Measurements from ENCODE around the gene FAM107A.

The FAM107A gene

DNA sequence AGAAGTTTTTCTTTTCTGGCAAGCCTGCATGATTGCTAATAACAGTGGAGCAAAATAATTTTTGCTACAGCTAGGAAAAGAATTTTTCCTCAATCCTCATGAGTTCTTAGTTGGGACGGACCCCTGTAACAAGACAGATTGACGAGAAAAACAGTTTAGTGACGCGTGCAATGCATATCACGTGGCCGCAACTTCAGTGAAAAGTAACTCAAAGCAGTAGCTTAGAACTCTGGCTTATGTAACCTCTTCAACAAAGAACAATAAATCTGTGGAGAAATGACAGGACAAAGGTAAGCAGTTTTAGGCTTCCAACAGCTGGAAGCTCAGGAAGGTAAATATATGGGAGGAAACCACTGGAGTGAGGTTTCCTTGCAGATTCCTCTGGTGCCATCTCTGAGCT lies 19.7 kb downstream of the FAM107A start:
- TF ChIP-seq, protein P1, sequence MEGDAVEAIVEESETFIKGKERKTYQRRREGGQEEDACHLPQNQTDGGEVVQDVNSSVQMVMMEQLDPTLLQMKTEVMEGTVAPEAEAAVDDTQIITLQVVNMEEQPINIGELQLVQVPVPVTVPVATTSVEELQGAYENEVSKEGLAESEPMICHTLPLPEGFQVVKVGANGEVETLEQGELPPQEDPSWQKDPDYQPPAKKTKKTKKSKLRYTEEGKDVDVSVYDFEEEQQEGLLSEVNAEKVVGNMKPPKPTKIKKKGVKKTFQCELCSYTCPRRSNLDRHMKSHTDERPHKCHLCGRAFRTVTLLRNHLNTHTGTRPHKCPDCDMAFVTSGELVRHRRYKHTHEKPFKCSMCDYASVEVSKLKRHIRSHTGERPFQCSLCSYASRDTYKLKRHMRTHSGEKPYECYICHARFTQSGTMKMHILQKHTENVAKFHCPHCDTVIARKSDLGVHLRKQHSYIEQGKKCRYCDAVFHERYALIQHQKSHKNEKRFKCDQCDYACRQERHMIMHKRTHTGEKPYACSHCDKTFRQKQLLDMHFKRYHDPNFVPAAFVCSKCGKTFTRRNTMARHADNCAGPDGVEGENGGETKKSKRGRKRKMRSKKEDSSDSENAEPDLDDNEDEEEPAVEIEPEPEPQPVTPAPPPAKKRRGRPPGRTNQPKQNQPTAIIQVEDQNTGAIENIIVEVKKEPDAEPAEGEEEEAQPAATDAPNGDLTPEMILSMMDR (IDR thresholded peaks at IDR 0.05; ENCODE audit: low read depth, low read length, missing control alignments) = no peak
- H3K4me3 ChIP-seq (replicated peaks; ENCODE audit: low read depth, low read length) = no peak overlapping the region
- DNase-seq (ENCODE audit: extremely low read depth, low read depth) = no peak

- TF ChIP-seq, protein P1 (IDR thresholded peaks at IDR 0.05; ENCODE audit: low read depth, low read length, missing control alignments) = no peak
Observed at GRCh38 chr3:58556761-58557221, 20.4 kb downstream of the FAM107A start.

GRCh38 chr3:58556001-58556400 lies 21.2 kb downstream of the FAM107A start:
- H3K4me3 ChIP-seq (replicated peaks; ENCODE audit: low read depth, low read length) = no peak overlapping the region
- TF ChIP-seq, protein P1 (IDR thresholded peaks at IDR 0.05; ENCODE audit: low read depth, low read length, missing control alignments) = no peak
- no peak for DNase-seq (ENCODE audit: extremely low read depth, low read depth)

More at GRCh38 chr3:58556761-58557221, 20.4 kb downstream of the FAM107A start:
- no peak overlapping the region for H3K4me3 ChIP-seq (replicated peaks; ENCODE audit: low read depth, low read length)
- DNase-seq (ENCODE audit: extremely low read depth, low read depth) = no peak

DNA sequence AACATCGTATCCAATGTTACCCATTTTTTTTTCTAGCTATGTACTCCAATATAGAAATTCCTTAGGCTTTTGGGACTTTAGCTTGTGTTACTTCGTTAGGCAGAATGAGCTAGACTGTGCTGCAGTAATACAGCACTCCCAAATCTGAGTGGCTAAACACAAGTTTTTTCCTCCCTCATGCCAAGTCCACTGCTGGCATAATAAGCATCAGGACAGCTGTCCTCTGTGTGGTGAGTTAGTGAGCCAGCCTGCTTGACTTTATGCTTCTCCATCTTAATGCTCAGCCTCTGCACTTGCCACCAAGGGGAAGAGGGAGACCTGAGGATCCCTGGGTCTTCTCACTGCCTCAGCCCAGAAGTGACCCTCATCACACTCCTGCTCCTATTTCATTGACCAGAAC lies 22.0 kb downstream of the FAM107A start:
- TF ChIP-seq, protein P1 (IDR thresholded peaks at IDR 0.05; ENCODE audit: low read depth, low read length, missing control alignments) = no peak
- DNase-seq (ENCODE audit: extremely low read depth, low read depth) = no peak
- H3K4me3 ChIP-seq (replicated peaks; ENCODE audit: low read depth, low read length) = no peak overlapping the region

DNA sequence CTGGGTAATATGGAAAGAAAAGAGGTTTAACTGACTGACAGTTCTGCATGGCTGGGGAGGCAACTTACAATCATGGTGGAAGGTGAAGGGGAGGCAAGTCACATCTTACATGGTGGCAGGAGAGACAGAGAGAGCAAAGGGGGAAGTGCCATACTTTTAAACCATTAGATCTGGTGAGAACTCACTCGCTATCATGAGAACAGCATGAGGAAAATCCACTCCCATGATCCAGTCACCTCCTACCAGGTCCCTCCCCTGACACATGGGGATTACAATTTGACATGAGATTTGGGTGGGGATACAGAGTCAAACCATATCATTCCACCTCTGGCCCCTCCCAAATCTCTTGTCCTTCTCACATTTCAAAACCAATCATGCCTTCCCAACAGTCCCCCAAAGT lies 24.2 kb downstream of the FAM107A start:
- TF ChIP-seq, protein P1 (IDR thresholded peaks at IDR 0.05; ENCODE audit: low read depth, low read length, missing control alignments) = no peak
- no peak overlapping the region for H3K4me3 ChIP-seq (replicated peaks; ENCODE audit: low read depth, low read length)
- DNase-seq (ENCODE audit: extremely low read depth, low read depth) = no peak

DNA sequence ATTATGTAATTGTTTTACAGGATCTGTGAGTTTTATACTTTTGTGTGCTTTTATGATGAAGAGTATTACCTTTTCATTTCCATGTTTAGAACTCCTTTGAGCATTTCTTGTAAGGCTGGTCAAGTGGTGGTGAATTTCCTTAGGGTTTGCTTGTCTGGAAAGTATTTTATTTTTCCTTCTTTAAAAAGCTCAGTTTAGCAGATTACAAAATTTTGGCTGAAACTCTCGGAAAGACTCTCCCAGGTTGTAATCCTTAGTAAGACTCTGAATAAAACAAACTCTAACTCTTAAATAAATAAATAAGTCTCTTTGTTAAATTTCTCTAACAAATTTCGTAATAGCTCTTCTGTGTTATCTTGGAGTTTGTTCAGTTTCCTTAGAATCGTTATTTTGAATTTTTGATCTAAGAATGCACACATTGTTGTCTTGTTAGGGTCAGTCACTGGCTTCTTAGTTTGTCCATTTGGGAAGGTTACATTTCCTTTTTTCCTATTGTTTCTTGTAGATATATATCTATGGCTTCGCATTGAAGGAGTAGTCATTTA lies 25.5 kb downstream of the FAM107A start:
- no peak for DNase-seq (ENCODE audit: extremely low read depth, low read depth)
- no peak overlapping the region for H3K4me3 ChIP-seq (replicated peaks; ENCODE audit: low read depth, low read length)
- TF ChIP-seq, protein P1 (IDR thresholded peaks at IDR 0.05; ENCODE audit: low read depth, low read length, missing control alignments) = no peak

DNA sequence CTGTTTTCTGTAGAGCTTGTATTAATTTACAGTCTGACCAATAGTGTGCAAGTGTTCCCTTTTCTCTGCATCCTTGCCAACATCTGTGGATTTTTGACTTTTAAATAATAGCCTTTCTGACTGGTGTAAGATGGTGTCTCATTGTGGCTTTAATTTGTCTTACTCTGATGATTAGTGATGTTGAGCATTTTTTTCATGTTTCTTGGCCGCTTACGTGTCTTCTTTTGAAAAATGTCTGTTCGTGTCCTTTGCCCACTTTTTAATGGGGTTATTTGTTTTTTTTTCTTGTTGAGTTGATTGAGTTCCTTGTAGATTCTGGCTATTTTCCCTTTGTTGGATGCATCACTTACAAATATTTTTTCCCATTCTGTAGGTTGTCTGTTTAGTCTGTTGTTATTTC lies 32.6 kb downstream of the FAM107A start:
- DNase-seq (ENCODE audit: extremely low read depth, low read depth) = no peak
- no peak overlapping the region for H3K4me3 ChIP-seq (replicated peaks; ENCODE audit: low read depth, low read length)
- TF ChIP-seq, protein P1 (IDR thresholded peaks at IDR 0.05; ENCODE audit: low read depth, low read length, missing control alignments) = no peak

All from HFF-Myc (cell line).